IPS-20b (cell line): ENCODE data around the gene SMAD3.

ENCODE experiments used
- H3K27ac ChIP-seq: one replicate; pipeline ENCODE4 v1.5.1; 2013; ENCODE audit warnings: low read length
- H3K27me3 ChIP-seq: 2 replicates; pipeline ENCODE4 v1.6.1; 2013; ENCODE audit warnings: mild to moderate bottlenecking, low read length, inconsistent platforms; ENCODE audit not compliant: insufficient read depth
- H3K36me3 ChIP-seq: 2 replicates; pipeline ENCODE4 v1.6.1; 2013; ENCODE audit warnings: low read depth, mild to moderate bottlenecking, inconsistent platforms, low read length, moderate library complexity; ENCODE audit not compliant: insufficient read depth
- H3K4me1 ChIP-seq: 2 replicates; pipeline ENCODE4 v1.6.1; 2013; ENCODE audit warnings: mild to moderate bottlenecking, control low read depth, inconsistent platforms, low read length, moderate library complexity; ENCODE audit not compliant: insufficient read depth
- H3K4me3 ChIP-seq: 2 replicates; pipeline ENCODE4 v1.5.1; 2013; ENCODE audit warnings: mild to moderate bottlenecking, low read length, inconsistent platforms
- H3K9ac ChIP-seq: 2 replicates; pipeline ENCODE4 v1.6.1; 2013; ENCODE audit warnings: low read depth, mild to moderate bottlenecking, inconsistent platforms, low read length, moderate library complexity
- H3K9me3 ChIP-seq: 2 replicates; pipeline ENCODE4 v1.6.1; 2013; ENCODE audit warnings: mild to moderate bottlenecking, low read depth, low read length, inconsistent platforms; ENCODE audit not compliant: insufficient read depth

SMAD3 gene

GRCh38 chr15:67138891-67139855 is 73.8 kb downstream of the SMAD3 start:
- Histone ChIP-seq H3K9me3 (no peaks in the 10 kb centered on the region), H3K4me1 (peaks cover 26% of the 10 kb centered on the region), H3K4me3 (no peak overlapping the region), H3K9ac (no peak overlapping the region), H3K27ac (no peak overlapping the region), H3K36me3 (no peaks in the 10 kb centered on the region), H3K27me3 (no peaks in the 10 kb centered on the region)

GRCh38 chr15:67140078-67140833 is 74.9 kb downstream of the SMAD3 start:
- peaks cover 29% of the 10 kb centered on the region for H3K4me1 ChIP-seq
- no peak overlapping the region for H3K9ac ChIP-seq
- H3K27ac ChIP-seq = no peak overlapping the region

GRCh38 chr15:67142092-67142766 is 76.8 kb downstream of the SMAD3 start:
- H3K27ac ChIP-seq = no peak overlapping the region
- no peak overlapping the region for H3K4me3 ChIP-seq
- peaks cover 48% of the 10 kb centered on the region for H3K4me1 ChIP-seq
- no peak overlapping the region for H3K9ac ChIP-seq
- no peaks in the 10 kb centered on the region for H3K36me3 ChIP-seq
- no peaks in the 10 kb centered on the region for H3K9me3 ChIP-seq
- no peaks in the 10 kb centered on the region for H3K27me3 ChIP-seq

More at GRCh38 chr15:67140078-67140833, 74.9 kb downstream of the SMAD3 start:
- no peaks in the 10 kb centered on the region for H3K36me3 ChIP-seq
- H3K4me3 ChIP-seq = no peak overlapping the region
- H3K27me3 ChIP-seq = no peaks in the 10 kb centered on the region
- no peaks in the 10 kb centered on the region for H3K9me3 ChIP-seq

- H3K36me3 ChIP-seq = no peaks in the 10 kb centered on the region
- peaks cover 49% of the 10 kb centered on the region for H3K4me1 ChIP-seq
- no peaks in the 10 kb centered on the region for H3K27me3 ChIP-seq
- H3K9ac ChIP-seq = no peak overlapping the region
- no peak overlapping the region for H3K27ac ChIP-seq
- H3K4me3 ChIP-seq = no peak overlapping the region
- H3K9me3 ChIP-seq = no peaks in the 10 kb centered on the region
Measured at GRCh38 chr15:67142767-67143100, 77.3 kb downstream of the SMAD3 start.

GRCh38 chr15:67143646-67144045 is 78.2 kb downstream of the SMAD3 start:
- H3K4me1 ChIP-seq = peaks cover 52% of the 10 kb centered on the region
- H3K4me3 ChIP-seq = no peak overlapping the region
- no peak overlapping the region for H3K27ac ChIP-seq
- H3K27me3 ChIP-seq = no peaks in the 10 kb centered on the region
- H3K36me3 ChIP-seq = no peaks in the 10 kb centered on the region
- no peaks in the 10 kb centered on the region for H3K9me3 ChIP-seq
- no peak overlapping the region for H3K9ac ChIP-seq

- Histone ChIP-seq H3K9me3 (no peaks in the 10 kb centered on the region), H3K27ac (peak overlapping the region; percentile 43), H3K4me1 (peaks cover 54% of the 10 kb centered on the region), H3K36me3 (no peaks in the 10 kb centered on the region), H3K27me3 (no peaks in the 10 kb centered on the region), H3K9ac (peak overlapping the region; percentile 63; the same call in 1 of the 2 replicates), H3K4me3 (0 out of 2 replicates have a peak overlapping the region, but pooled peaks have one; percentile 30)
Measured at GRCh38 chr15:67144609-67145311, 79.4 kb downstream of the SMAD3 start.

DNA sequence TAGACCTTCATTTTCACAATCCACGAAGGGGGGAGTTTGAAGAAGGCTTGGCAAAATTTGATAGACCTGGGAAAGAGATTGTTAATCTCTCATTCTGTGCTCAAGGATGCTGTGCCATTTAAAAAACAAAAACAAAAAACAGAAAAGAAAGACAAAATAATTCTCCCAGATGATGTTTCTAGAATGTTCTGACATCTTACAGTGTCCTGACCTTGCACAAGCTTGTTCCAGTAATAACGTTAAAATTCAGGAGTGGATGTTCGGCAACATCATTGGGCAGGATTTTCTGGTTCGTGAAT is 79.9 kb downstream of the SMAD3 start:
- H3K9ac ChIP-seq = no peak overlapping the region; the same call in 1 of the 2 replicates
- peaks cover 58% of the 10 kb centered on the region for H3K4me1 ChIP-seq
- no peaks in the 10 kb centered on the region for H3K9me3 ChIP-seq

DNA sequence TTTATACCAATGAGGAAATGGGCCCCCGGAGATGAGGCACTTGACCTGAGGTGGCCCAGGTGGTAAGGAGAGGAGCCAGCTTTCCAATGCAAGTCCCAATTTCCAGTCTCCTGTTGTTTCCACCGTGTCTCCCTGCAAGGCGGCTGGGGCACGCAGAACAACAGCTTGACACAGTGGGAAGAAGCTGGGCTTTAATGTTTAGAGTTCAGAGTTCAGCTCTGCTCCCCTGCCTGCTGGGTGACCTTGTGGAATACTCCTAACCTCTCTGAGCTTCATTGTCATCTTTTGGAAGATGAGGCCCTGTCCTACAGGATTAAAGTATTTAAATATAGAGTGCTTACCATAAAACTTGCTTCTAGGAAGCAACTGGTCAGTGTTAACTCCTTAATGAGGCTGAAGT is 80.3 kb downstream of the SMAD3 start:
- Histone ChIP-seq H3K4me1 (peaks cover 58% of the 10 kb centered on the region), H3K36me3 (no peaks in the 10 kb centered on the region), H3K9ac (no peak overlapping the region; the same call in 1 of the 2 replicates), H3K27ac (no peak overlapping the region), H3K4me3 (no peak overlapping the region), H3K9me3 (no peaks in the 10 kb centered on the region), H3K27me3 (no peaks in the 10 kb centered on the region)

More for the DNA sequence above, 79.9 kb downstream of the SMAD3 start:
- Histone ChIP-seq H3K27ac (no peak overlapping the region), H3K36me3 (no peaks in the 10 kb centered on the region), H3K27me3 (no peaks in the 10 kb centered on the region), H3K4me3 (no peak overlapping the region)

GRCh38 chr15:67146234-67146633 is 80.8 kb downstream of the SMAD3 start:
- no peaks in the 10 kb centered on the region for H3K27me3 ChIP-seq
- H3K4me3 ChIP-seq = no peak overlapping the region
- H3K4me1 ChIP-seq = peaks cover 58% of the 10 kb centered on the region
- no peak overlapping the region for H3K9ac ChIP-seq
- H3K9me3 ChIP-seq = no peaks in the 10 kb centered on the region
- no peaks in the 10 kb centered on the region for H3K36me3 ChIP-seq
- no peak overlapping the region for H3K27ac ChIP-seq

DNA sequence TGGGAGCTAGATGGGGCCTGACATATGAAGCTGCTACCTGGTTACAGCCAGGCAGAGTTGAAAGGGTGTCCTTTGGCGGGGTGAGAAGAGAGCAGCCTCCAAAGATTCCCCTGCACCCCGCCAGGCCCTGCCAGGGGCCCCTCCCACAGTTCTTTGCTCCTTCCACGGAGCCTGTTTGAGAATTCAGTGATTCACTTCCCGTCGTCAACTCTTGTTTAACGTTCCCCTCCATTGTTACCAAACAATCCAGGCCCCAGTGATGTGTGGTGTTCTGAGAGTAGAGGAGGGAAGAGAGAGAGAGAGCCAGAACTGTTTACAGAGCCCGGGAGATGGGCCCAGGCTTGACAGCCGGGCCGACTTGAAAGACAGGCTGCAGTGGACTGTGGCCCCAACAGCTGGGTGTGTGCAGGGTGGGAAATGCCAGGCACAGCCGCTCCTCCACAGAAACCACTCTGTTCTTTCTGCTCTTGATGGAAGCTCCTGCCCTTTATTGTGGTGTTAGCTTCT is 81.5 kb downstream of the SMAD3 start:
- Histone ChIP-seq H3K4me3 (no peak overlapping the region), H3K36me3 (no peaks in the 10 kb centered on the region), H3K4me1 (peaks cover 58% of the 10 kb centered on the region), H3K27ac (no peak overlapping the region), H3K9ac (no peak overlapping the region), H3K27me3 (no peaks in the 10 kb centered on the region), H3K9me3 (no peaks in the 10 kb centered on the region)

- Histone ChIP-seq H3K4me1 (peaks cover 63% of the 10 kb centered on the region), H3K27me3 (no peaks in the 10 kb centered on the region), H3K4me3 (no peak overlapping the region), H3K9me3 (no peaks in the 10 kb centered on the region), H3K9ac (no peak overlapping the region), H3K27ac (no peak overlapping the region), H3K36me3 (no peaks in the 10 kb centered on the region)
Measured at GRCh38 chr15:67147396-67147949, 82.1 kb downstream of the SMAD3 start.
